Muscle layer of duodenum (tissue), 2 donors: ENCODE measurements around the gene PDF.
"Not testable (repeated sequence)": the region's sequence is repeated elsewhere in the genome, so short reads cannot be mapped to it uniquely, and the experiment has no call there.

ENCODE experiments used
- H3K27ac ChIP-seq: one replicate; pipeline ENCODE4 v1.7.0; 2013; ENCODE audit warnings: mild to moderate bottlenecking, low read length
- H3K27me3 ChIP-seq: one replicate; pipeline ENCODE4 v1.7.0; 2013; ENCODE audit warnings: low read depth, mild to moderate bottlenecking, control low read depth, low read length
- H3K36me3 ChIP-seq, 2 donors: one replicate each; pipeline ENCODE4 v1.7.0; 2013; ENCODE audit warnings: low read length in 2 of 2, control low read depth in 1 of 2, mild to moderate bottlenecking in 1 of 2; ENCODE audit not compliant: insufficient read depth in 2 of 2, control insufficient read depth in 1 of 2
- H3K4me1 ChIP-seq, 2 donors: one replicate each; pipeline ENCODE4 v1.7.0; 2013; ENCODE audit warnings: low read length in 2 of 2, mild to moderate bottlenecking in 2 of 2, control low read depth in 1 of 2, moderate library complexity in 1 of 2; ENCODE audit not compliant: insufficient read depth in 2 of 2, control insufficient read depth in 1 of 2
- H3K4me3 ChIP-seq, 2 donors: one replicate each; pipeline ENCODE4 v1.7.0; 2013; ENCODE audit warnings: low read length in 2 of 2, low read depth in 1 of 2, mild to moderate bottlenecking in 1 of 2
- H3K9me3 ChIP-seq, 2 donors: one replicate each; pipeline ENCODE4 v1.7.0; 2013; ENCODE audit warnings: low read length in 2 of 2, control low read depth in 1 of 2, mild to moderate bottlenecking in 1 of 2; ENCODE audit not compliant: control insufficient read depth in 1 of 2
- donor health status: healthy.

Gene PDF

DNA sequence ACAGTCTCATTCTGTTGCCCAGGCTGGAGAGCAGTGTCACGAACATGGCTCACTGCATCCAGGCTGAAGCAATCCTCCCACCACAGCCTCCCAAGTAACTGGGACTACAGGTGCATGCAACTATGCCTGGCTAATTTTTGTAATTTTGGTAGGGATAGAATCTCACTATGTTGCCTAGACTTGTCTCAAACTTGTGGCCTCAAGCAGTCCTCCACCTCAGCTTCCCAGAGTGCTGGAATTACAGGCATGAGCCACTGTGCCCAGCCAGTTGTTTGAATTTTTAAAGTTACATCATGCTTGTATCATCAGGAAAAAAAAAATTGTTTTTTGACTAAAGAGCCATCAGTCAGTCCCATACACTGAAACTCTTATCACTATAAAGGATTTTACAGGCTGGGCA, 36.3 kb downstream of the PDF start:
- Histone ChIP-seq H3K36me3 (peaks cover 0 to 4% of the 10 kb centered on the region in 2 donors), H3K4me3 (no peak overlapping the region), H3K9me3 (no peaks in the 10 kb centered on the region), H3K27ac (no peak overlapping the region), H3K27me3 (no peaks in the 10 kb centered on the region), H3K4me1 (no peaks in the 10 kb centered on the region)

DNA sequence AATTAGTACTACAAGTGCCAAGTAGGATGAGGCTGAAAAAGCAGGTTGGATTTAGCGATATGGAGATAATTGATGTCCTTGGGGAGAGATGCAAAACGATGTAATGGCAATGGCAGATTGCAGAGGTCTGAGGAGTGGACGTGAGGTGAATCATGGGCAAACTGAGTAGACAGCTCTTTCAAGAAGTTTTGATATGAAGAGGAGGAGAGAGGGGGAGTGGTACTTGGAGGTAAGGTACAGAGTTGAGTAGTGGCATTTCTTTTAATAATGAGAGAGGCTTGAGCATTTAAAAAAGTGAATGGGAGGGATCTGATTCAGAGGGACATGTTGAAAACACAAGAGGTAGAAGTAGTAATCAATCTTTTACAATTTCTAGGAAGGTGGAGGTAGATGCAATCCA, 37.0 kb downstream of the PDF start:
- no peaks in the 10 kb centered on the region for H3K27me3 ChIP-seq
- no peaks in the 10 kb centered on the region for H3K4me1 ChIP-seq
- no peaks in the 10 kb centered on the region for H3K9me3 ChIP-seq
- H3K4me3 ChIP-seq: no peak overlapping the region
- no peak overlapping the region for H3K27ac ChIP-seq
- peaks cover 0 to 4% of the 10 kb centered on the region in 2 donors for H3K36me3 ChIP-seq

DNA sequence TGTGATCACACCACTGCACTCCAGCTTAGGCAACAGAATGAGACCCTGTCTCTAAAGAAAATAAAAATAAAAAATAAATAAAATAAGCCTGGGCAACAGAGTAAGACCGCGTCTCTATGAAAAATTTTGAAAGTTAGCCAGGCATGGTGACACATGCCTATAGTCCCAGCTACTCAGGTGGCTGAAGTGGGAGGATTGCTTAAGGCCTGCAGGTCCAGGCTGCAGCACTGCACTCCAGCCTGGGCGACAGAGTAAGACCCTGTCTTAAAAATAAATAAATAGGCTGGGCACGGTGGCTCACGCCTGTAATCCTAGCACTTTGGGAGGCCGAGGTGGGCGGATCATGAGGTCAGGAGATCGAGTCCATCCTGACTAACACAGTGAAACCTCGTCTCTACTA, 38.7 kb downstream of the PDF start:
- not testable (repeated sequence) for H3K27ac ChIP-seq, H3K36me3 ChIP-seq, H3K4me3 ChIP-seq, H3K9me3 ChIP-seq, H3K27me3 ChIP-seq, H3K4me1 ChIP-seq

DNA sequence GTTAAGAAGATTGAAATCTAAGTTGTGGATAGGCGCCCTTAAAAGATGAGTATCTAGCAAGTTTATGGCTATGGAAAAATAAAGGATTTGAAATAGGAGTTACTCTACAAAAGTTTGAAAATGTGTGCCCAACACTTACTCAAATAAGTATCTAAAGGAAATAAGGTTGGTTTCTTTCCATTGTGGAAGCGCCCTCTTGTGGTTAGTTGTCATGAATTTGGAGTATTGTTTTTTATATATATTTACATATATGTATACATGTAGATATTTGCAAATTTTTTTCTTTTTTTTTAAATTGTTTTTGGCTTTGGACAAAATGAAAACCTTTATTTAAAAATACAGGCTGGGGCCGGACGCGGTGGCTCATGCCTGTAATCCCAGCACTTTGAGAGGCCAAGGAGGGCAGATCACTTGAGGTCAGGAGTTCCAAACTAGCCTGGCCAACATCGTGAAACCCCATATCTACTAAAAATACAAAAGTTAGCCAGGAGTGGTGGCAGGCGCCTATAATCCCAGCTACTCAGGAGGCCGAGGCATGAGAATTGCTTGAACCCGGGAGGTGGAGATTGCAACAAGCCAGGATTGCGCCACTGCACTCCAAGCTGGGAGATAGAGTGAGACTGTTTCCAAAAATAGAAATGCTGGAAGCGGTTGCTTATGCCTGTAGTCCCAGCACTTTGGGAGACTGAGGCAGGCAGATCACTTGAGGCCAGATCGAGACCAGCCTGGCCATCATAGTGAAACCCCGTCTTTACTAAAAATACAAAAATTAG, 43.3 kb downstream of the PDF start:
- peaks cover 4 to 17% of the 10 kb centered on the region in 2 donors for H3K36me3 ChIP-seq
- H3K27ac ChIP-seq: no peak overlapping the region
- H3K9me3 ChIP-seq: no peaks in the 10 kb centered on the region
- no peaks in the 10 kb centered on the region for H3K4me1 ChIP-seq
- no peaks in the 10 kb centered on the region for H3K27me3 ChIP-seq
- H3K4me3 ChIP-seq: no peak overlapping the region

DNA sequence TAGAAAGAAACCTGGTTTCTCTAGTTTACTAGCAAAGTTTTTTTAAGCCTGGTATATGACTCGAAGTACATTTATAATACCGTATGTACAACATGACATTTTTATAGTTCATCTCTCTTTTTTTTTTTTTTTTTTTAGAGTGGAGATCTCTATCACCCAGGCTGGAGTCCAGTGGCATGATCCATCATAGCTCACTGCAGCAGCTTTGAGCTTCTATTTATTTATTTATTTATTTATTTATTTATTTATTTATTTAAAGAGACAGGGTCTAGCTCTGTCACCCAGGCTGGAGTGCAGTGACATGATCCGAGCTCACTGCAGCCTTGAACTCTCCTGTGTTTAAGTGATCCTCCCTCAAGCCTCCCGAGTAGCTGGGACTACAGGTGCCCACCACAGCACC, 45.1 kb downstream of the PDF start:
- H3K9me3 ChIP-seq: no peaks in the 10 kb centered on the region
- peaks cover 4 to 14% of the 10 kb centered on the region in 2 donors for H3K36me3 ChIP-seq
- H3K4me3 ChIP-seq: no peak overlapping the region
- H3K27me3 ChIP-seq: no peaks in the 10 kb centered on the region
- H3K27ac ChIP-seq: no peak overlapping the region
- no peaks in the 10 kb centered on the region for H3K4me1 ChIP-seq

DNA sequence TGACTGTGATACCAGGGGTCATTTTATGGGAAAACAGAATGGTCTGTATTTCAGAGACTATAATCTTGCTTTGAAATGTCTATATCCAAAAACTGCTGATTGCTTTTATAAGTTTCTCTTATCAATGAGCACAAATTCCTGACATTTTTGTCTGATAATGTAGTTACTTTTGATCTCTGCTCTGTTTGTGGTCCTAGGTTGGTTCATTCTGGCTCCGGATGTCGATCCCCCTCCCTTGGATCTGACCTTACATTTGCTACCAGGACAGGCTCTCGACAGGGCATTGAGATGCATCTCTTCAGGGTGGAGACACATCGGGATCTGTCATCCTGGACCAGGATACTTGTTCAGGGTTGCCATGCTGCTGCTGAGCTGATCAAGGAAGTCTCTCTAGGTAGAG, 46.5 kb downstream of the PDF start:
- H3K4me3 ChIP-seq: no peak overlapping the region

DNA sequence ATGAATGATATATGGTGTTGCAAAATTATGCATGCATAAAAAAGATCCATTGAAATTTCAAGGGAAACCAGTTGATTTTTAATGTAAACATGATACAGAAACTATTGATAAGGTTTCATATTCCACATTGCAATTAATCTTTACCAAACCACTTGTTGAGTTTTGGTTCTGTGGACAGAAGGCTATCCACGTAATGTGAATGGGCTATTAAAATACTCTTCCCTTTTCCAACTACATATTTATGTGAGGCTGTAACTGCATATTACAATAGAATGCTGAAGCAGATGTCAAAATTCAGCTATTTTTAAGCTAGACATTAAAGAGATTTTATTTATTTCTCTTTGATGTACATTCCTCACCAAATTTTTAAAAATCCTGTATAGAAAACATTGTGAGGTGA, 53.0 kb downstream of the PDF start:
- no peak overlapping the region for H3K27ac ChIP-seq
- no peak overlapping the region for H3K4me3 ChIP-seq
- H3K4me1 ChIP-seq: peaks cover 3 to 16% of the 10 kb centered on the region in 2 donors
- H3K36me3 ChIP-seq: no peaks in the 10 kb centered on the region
- H3K27me3 ChIP-seq: no peaks in the 10 kb centered on the region
- no peaks in the 10 kb centered on the region for H3K9me3 ChIP-seq

More for the DNA sequence above, 46.5 kb downstream of the PDF start:
- Histone ChIP-seq H3K27me3 (no peaks in the 10 kb centered on the region), H3K27ac (no peak overlapping the region), H3K36me3 (peaks cover 4 to 14% of the 10 kb centered on the region in 2 donors), H3K9me3 (no peaks in the 10 kb centered on the region), H3K4me1 (no peaks in the 10 kb centered on the region)
